Measurements from ENCODE around the gene PIEZO2. TPM values are rescaled to one million over a fixed set of nuclear protein-coding genes. Genes with fewer than 3 reads are reported as not detected.

Gene PIEZO2
- total RNA-seq, 4 donors from 2014 or later = 2.1 to 7.4 (median 2.5) TPM; not detected in 1

- WGBS, 2 donors = 63 to 70% methylated on average over 2 of the region's 2 CpGs
- peaks cover 0 to 7% (median 0%) of the 10 kb centered on the region in 3 donors for H3K4me1 ChIP-seq
- H3K27ac ChIP-seq = no peak overlapping the region
- intact Hi-C loops (cut with DNase I) = no loop called here
- H3K36me3 ChIP-seq = no peaks in the 10 kb centered on the region
- no peak for DNase-seq
- no peaks in the 10 kb centered on the region for H3K27me3 ChIP-seq
- H3K4me3 ChIP-seq = no peak overlapping the region
- no peak for TF ChIP-seq POLR2A (IDR thresholded peaks at IDR 0.05)
- H3K9me3 ChIP-seq = no peaks in the 10 kb centered on the region
Measured at GRCh38 chr18:10863026-10863425, 286.3 kb downstream of the PIEZO2 start.

- Histone ChIP-seq H3K4me1 (peaks cover 0 to 7% (median 0%) of the 10 kb centered on the region in 3 donors), H3K36me3 (no peaks in the 10 kb centered on the region), H3K4me3 (no peak overlapping the region), H3K27ac (peak overlapping the region in 3 of 4 donors; percentile 20 to 43 (median 39)), H3K9me3 (no peaks in the 10 kb centered on the region), H3K27me3 (no peaks in the 10 kb centered on the region)
- TF ChIP-seq POLR2A (IDR thresholded peaks at IDR 0.05) (no peak), CTCF (IDR thresholded peaks at IDR 0.05) (no peak)
- intact Hi-C loops (cut with DNase I) = no loop called here
- 50 to 52% methylated on average over 6 of the region's 6 CpGs for WGBS, 2 donors
- no peak for DNase-seq
Measured at GRCh38 chr18:10860928-10861327, 288.4 kb downstream of the PIEZO2 start.

DNA sequence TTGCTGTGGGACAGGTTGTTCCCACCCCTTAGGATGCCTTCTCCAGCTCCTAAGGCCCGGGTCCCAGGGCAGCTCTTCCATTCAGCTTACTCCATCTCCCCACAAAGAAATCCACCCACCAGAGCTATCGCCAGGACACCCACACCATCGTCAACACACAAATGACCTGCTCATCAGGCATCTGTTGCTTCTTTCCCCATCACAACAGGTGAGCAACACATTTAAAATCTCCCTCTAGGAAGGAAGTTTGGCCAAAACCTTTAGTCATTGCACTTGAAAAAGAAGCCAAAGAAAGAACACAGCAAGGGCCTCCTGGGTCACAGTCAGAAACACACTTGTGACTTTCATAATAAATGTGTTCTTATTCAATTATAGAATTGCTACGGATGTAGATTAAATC lies 289.0 kb downstream of the PIEZO2 start:
- no peak overlapping the region for H3K4me3 ChIP-seq
- no peaks in the 10 kb centered on the region for H3K9me3 ChIP-seq
- intact Hi-C loops (cut with DNase I) = no loop called here
- TF ChIP-seq POLR2A (IDR thresholded peaks at IDR 0.05) = no peak
- no peak for TF ChIP-seq CTCF (IDR thresholded peaks at IDR 0.05)
- peaks cover 0 to 7% (median 0%) of the 10 kb centered on the region in 3 donors for H3K4me1 ChIP-seq
- no peak for DNase-seq
- 49 to 57% methylated on average over 4 of the region's 4 CpGs for WGBS, 2 donors
- H3K27me3 ChIP-seq = no peaks in the 10 kb centered on the region
- H3K27ac ChIP-seq = peak overlapping the region in 2 of 4 donors; percentile 39 to 43
- H3K36me3 ChIP-seq = no peaks in the 10 kb centered on the region

- intact Hi-C loops (cut with DNase I) = loop anchor here (10.0 kb wide), 2 partner anchors 176 to 286 kb away; partner anchors contain the start of gene PIEZO2
- DNase-seq = no peak
- Histone ChIP-seq H3K27me3 (no peaks in the 10 kb centered on the region), H3K27ac (no peak overlapping the region), H3K4me3 (no peak overlapping the region), H3K36me3 (no peaks in the 10 kb centered on the region), H3K9me3 (no peaks in the 10 kb centered on the region), H3K4me1 (peaks cover 0 to 7% (median 0%) of the 10 kb centered on the region in 3 donors)
- no peak for TF ChIP-seq CTCF (IDR thresholded peaks at IDR 0.05)
- TF ChIP-seq POLR2A (IDR thresholded peaks at IDR 0.05) = no peak
- 74 to 77% methylated on average over 4 of the region's 4 CpGs for WGBS, 2 donors
Measured at GRCh38 chr18:10858477-10858876, 290.9 kb downstream of the PIEZO2 start.

GRCh38 chr18:10856132-10856531 lies 293.2 kb downstream of the PIEZO2 start:
- no peak overlapping the region for H3K27ac ChIP-seq
- intact Hi-C loops (cut with DNase I) = loop anchor here (10.0 kb wide), 2 partner anchors 179 to 289 kb away; partner anchors contain the start of gene PIEZO2
- DNase-seq = no peak
- no peaks in the 10 kb centered on the region for H3K4me1 ChIP-seq
- no peak overlapping the region for H3K4me3 ChIP-seq
- 75 to 76% methylated on average over 5 of the region's 5 CpGs for WGBS, 2 donors
- no peak for TF ChIP-seq POLR2A (IDR thresholded peaks at IDR 0.05)
- no peak for TF ChIP-seq CTCF (IDR thresholded peaks at IDR 0.05)
- H3K36me3 ChIP-seq = no peaks in the 10 kb centered on the region
- no peaks in the 10 kb centered on the region for H3K27me3 ChIP-seq
- H3K9me3 ChIP-seq = no peaks in the 10 kb centered on the region

All from esophagus squamous epithelium (tissue), 5 donors.